Upper lobe of left lung (tissue), 4 donors: ENCODE data around the gene DTX1.

ENCODE experiments used
- CTCF ChIP-seq, 6 experiments: fragments of 450-650 bp in 4 of 6; fragments of 200-600 bp in 2 of 6; sonication (generic) in 2 of 6; IDR thresholded peaks; one replicate each; pipeline ENCODE4 v1.5.1; 2016 to 2019; ENCODE audit warnings: antibody characterized with exemption in 6 of 6
- EP300 ChIP-seq, 4 donors: sonication (generic); formaldehyde crosslinking; IDR thresholded peaks; one replicate each; pipeline ENCODE4 v1.5.1; 2017; ENCODE audit warnings: antibody characterized with exemption in 4 of 4, control low read depth in 2 of 4
- POLR2A ChIP-seq, 4 donors: fragments of 450-650 bp; IDR thresholded peaks; one replicate each; pipeline ENCODE4 v1.5.1; 2016 to 2017; ENCODE audit warnings: antibody characterized with exemption in 4 of 4, mild to moderate bottlenecking in 2 of 4
- POLR2AphosphoS5 ChIP-seq, 2 donors: sonication (generic); formaldehyde crosslinking; IDR thresholded peaks; one replicate each; pipeline ENCODE4 v1.5.1; 2017; ENCODE audit warnings: antibody characterized with exemption in 2 of 2

DNA sequence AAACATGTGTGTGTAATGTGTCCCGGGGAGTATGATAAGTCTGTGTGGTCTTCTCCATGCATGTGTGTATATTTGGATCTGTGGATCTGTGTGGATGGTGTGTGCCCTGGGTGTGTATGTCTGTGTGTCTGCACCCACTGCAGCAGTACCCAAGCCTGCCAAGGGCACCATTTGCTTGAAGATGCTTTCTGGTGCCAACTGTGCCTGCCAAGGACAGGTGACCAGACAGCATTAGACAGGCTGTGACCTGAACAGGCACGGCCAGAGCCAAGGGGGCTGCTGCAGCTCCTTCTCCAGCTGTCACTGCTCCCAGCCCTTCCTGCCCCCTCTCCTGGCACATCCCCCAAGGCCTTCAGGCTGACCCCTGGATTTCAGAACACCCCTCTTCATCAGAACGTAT is 35.0 kb downstream of the DTX1 start:
- no peak for TF ChIP-seq CTCF (IDR thresholded peaks at IDR 0.05)
- TF ChIP-seq EP300 (IDR thresholded peaks at IDR 0.05), result no peak
- no peak for TF ChIP-seq POLR2AphosphoS5 (IDR thresholded peaks at IDR 0.05)
- TF ChIP-seq POLR2A (IDR thresholded peaks at IDR 0.05), result no peak
